Measurements from ENCODE around the gene ZGPAT.
"Not testable (repeated sequence)": the region's sequence is repeated elsewhere in the genome, so short reads cannot be mapped to it uniquely, and the experiment has no call there.

Gene ZGPAT

DNA sequence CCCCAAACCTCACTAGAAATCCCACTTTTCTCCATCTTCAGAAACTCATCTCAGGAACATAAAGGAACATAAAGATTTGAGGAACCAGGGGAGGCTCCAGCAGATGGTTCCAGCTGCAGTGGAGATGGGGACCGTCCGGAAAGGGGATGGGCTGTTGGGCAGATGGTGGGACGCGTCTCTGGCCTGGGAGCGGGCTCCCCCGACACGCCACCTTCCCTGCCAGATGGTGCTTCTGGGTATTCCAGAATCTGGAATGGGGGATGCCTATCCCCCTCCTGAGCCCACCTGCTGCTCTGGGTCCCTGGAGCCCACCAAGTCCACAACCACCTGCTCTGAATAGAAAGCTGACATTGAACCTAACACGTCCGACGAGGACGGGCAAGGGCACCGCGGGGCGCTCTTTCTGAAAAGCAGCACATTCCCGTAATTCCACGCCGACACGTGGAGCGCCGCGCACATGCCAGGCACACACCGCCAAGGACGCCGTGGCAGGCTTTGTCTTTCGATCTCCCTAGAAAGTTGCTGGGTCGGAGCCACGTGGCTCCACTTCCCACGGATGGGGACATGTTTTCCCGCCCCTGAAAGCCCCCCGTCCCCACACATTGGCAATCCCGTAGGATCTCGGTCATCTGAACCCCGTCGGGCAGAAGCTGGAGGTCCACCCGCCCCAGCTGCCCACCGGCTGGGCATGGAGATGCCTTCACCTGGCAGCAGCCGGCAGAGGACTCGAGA is 59.0 kb downstream of the ZGPAT start:
- DNase-seq (ENCODE audit: low read depth) = no peak

- no peak for DNase-seq (ENCODE audit: low read depth)
Measured at GRCh38 chr20:63767456-63767855, 59.6 kb downstream of the ZGPAT start.

DNA sequence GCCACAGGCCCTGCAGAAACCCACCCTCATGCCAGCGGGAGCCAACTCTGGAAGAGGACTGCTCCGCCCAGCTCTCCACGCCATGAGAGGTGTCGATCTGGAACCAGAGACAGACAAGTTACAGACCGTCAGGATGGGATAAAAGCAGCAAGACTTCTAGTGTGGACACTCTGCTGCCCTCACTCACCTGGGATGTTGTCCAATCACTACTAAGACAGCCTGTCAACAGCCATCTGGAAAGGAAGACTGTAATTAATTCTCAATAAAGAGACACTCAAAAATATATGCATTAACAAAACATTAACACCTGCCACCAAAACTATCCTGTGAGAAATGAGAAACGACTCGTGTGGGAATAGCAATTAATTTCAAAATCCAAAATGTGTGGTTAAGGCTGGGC is 60.0 kb downstream of the ZGPAT start:
- no peak for DNase-seq (ENCODE audit: low read depth)

- no peak for DNase-seq (ENCODE audit: low read depth)
Measured at GRCh38 chr20:63768591-63769515, 61.0 kb downstream of the ZGPAT start.

DNA sequence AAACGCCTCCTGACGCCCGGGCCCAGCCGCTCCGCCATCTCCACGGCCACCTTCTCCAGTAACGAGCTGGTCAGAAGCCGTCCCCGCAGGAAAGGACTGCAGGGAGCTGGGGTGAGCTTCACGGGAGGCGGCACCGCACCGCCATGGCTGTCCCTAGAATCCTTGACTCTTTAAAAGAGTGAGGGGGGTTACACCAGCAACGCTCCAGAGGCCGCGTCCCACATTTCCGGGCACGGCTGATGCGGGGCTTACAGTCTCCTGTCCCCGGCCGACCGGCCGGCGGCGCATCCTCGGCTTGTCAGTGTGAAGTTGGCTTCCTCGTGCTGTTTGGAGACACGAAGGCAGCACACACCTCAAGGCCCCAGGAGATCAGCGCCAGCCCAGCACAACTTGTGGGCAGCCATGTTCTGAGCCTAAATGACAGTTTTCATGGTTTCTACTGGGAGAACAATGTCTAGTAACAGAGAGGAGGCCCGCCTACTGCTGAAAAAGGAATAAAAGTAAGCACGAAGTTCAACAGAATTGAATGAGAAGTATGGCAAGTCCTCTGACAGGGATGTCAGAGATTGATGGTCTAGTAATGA is 62.1 kb downstream of the ZGPAT start:
- DNase-seq (ENCODE audit: low read depth) = no peak

DNA sequence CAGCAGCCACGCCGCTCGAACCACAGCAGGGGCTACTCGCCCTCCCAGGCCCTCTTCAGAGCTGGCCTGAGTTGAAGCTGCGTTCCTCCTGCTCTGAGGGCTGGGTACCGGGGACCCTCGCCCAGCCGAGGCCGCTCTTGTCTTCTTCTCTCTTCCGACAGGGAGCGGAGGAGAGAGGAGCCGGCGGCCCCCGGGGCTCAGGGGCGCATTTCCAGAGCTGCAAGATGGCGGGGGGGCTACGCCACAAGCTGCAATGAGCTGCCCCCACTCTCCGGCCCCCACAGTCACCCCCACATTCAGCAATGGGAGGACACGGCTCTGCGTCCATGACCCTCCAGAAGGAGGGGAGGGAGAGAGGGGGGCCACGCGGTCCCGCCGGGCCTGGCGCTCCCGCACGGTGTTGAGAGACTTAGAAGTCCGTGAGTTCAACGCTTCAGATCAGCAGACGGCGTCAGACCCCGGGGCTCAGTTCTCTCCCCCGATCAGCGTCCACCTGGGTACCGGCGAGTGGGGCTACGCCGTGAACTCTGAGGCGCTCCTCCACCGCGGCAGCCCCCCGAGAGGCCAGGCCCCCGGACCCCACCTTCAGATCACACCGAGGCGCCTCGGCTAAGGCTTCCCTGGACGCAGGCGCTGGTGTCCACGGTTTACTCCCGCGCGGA is 63.3 kb downstream of the ZGPAT start:
- no peak for DNase-seq (ENCODE audit: low read depth)

DNA sequence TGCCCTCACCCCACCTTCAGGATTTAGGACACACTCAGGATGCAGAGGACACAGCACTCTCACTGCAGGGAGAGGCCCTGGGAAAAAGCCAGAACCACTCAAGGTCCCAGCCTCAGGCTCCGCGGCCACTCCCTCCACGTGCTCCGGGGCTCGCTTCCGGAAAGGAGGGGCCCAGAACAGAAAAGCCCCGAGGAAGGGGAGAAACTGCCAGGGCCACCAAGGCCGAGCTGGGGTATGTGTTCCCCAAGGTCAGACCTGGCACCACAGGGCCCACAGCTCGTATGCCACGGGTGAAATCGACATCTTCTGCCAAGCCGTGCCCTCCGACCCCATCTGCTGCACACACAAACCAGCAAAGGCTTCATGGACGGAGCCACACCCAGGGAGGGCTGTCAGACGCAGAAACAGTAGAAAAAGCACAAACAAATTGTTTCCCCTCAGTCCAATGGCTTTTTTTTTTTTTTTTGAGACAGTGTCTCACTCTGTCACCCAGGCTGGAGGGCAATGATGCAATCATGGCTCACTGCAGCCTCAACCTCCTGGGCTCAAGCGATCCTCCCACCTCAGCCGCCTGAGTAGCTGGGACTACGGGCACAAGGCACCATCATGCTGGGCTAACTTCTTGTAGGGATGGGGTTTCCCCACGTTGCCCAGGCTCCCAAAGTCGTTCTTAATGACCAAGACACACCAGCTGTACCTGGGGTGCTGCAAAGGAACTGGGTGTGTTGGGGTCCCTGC is 65.1 kb downstream of the ZGPAT start:
- no peak for DNase-seq (ENCODE audit: low read depth)

DNA sequence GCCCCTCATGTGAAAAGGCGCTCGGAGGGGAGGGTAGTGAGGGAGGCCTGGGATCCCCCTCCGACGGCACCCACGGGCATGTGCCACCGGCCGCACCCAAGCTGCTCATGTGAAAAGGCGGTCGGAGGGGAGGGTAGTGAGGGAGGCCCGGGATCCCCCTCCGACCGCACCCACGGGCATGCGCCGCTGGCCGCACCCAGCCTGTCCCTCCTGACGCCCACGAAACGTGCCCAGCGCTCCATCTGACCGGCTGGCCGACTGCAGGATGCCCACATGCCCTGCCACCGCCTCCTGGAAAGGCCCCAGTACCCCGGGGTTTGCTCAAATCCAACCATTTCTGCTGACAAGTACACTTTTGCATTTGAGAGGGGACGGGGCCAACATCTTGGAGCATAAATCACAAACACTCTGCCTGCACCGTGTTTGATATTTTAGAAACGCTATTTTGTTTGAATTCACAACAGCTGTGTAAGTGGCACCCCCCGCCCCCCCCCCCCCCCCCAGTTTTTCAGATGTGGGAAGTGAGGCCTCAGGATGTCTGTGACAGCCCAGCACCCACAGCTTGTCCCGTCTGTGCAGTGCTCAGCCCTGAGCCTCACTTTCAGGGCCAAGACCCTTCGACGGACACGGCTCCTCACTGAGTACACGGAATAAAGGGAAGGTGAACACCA is 65.9 kb downstream of the ZGPAT start:
- DNase-seq (ENCODE audit: low read depth) = no peak

DNA sequence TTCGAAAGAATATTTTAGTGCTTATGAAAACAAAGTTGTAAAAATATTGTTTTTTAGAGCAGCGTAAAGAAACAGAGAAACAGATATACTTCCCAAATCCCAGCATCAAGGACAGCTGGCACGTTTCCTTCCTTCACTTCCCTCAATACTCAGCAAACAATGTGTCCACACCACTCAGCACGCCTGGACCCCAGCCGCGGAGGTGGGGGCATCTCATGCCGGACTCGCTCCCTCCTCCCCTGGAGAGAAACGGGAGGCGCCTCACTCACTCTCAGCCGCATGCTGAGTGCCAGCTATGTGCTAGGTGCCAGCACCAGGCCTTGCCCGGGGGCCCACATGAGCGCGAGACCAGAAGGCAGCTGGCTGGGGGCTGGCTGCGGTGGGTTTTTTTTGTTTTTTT is 66.5 kb downstream of the ZGPAT start:
- DNase-seq (ENCODE audit: low read depth) = no peak

- DNase-seq (ENCODE audit: low read depth) = no peak
Measured at GRCh38 chr20:63775096-63775978, 67.5 kb downstream of the ZGPAT start.

GRCh38 chr20:63776875-63777274 is 69.0 kb downstream of the ZGPAT start:
- DNase-seq (ENCODE audit: low read depth) = not testable (repeated sequence)

DNA sequence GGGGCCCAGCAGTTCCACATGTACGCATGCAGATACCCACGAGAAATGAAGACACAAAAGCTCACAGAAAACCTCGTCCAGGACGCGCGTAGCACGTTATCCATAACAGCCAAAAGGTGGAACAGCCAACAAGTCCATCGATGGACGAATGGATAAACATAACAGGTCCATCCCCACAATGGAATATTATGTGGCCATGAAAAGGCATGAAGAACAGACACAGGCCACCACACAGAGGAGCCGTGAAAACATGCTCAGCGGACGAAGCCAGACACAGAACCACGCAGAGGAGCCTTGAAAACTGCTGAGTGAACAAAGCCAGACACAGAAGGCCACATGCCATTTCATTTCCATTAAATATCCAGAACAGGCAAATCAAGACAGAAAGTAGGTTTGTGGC is 69.8 kb downstream of the ZGPAT start:
- DNase-seq (ENCODE audit: low read depth) = no peak

- DNase-seq (ENCODE audit: low read depth) = no peak
Measured at GRCh38 chr20:63778034-63778752, 70.4 kb downstream of the ZGPAT start.

DNA sequence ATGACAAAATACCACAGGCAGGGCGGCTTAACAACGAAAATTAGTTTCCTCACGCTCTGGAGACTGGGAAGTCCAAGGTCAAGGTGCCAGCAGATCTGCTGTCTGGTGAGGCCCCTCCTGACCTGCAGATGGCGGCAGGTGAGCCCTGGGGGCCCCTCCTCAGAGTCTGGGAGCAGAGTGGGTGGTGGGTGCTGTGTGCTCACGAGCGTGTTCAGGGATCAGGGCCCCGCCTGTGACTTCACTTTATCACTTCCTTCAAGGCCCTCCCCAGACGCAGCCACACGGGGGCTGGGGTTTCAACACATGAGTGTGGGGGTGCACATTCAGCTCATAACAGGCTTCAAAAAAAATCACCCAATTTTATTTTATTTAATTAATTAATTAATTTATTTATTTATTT is 71.0 kb downstream of the ZGPAT start:
- DNase-seq (ENCODE audit: low read depth) = no peak

DNA sequence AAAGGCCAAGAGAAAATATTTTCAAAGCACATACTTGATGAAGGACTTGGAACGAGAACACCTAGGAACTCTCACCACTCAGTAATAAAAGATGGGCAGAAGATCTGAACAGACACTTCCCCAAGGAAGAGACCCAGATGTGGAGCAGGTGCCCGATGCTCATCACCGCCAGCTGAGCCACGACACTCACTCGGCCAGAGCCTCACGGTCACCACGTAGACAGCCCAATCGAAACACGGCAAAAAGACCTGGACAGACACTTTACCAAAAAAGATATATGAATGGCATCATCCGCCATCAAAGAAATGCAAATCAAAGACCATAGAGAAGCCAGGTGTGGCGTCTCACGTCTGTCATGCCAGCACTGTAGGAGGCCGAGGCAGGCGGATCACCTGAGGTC is 73.3 kb downstream of the ZGPAT start:
- DNase-seq (ENCODE audit: low read depth) = no peak

DNA sequence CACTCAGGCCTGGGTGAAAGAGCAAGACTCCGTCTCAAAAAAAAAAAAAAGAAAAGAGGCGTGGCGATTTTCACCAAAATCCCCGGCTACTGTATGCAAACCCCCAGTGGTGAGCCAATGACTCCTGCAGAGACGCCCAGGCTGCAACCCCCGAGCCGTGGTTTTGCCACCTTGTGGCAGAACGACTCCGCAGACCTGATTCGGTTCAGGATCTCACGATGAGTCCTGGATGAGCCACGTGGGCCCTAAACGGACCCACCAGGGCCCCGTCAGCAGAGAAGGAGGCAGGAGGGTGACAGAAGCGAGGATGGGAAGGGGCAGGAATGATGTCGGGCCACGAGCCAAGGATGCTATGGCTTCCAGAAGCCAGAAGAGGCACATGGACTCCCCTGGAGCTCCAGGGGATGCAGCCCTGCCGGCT is 74.2 kb downstream of the ZGPAT start:
- no peak for DNase-seq (ENCODE audit: low read depth)

GRCh38 chr20:63782521-63782971 is 74.7 kb downstream of the ZGPAT start:
- no peak for DNase-seq (ENCODE audit: low read depth)

DNA sequence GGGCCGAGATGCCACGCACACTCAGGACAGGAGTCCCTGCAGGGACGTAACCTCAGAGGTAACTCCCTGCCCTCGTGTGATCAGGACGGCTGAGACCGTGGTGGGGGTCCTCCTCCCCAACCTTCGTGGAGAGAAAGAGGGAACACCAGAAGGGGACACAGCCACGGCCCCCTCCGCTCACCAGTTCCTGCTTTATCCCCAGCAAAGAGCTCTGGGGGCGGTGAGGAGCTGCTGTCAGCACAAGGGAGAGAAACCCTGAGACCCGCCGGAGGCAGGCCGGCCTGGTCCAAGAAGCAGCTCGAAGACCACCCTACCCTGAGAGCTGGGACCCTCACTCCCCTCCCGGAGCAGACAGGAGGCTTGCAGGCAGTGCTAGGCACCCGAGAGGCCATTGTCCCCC is 76.1 kb downstream of the ZGPAT start:
- no peak for DNase-seq (ENCODE audit: low read depth)

DNA sequence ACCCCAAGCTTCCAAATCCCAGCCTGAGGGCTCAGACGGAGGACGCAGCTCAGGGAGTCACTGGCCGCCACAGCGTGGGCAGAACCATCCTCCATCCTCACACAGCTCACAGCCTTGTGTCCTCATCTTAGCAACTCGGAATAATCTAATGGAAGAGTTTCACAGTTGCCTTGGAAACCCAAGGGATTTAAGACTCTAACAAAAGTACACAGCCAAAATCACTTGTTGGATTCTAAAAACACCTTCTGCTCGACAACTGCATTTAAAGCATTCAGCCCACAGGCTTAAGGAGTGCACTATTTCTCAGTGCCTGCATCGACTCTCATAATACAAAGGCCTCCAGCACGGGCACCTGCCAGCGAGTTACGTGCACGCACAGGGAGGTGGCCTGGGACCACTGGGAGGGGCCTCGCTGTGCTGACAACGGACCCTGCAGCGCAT is 77.9 kb downstream of the ZGPAT start:
- no peak for DNase-seq (ENCODE audit: low read depth)

Data from HS-27A (cell line).